Cerebellar cortex (tissue), 1 donor: ENCODE measurements around the gene SDR42E1.

Experiments
- DNase-seq: peaks from one replicate; pipeline ENCODE4 v3.0.0-alpha.2; 2015; ENCODE audit warnings: low spot score

The SDR42E1 gene

GRCh38 chr16:81940781-81941560 lies 70.3 kb downstream of the SDR42E1 start:
- DNase-seq: peak; percentile 24

GRCh38 chr16:81939164-81940056 lies 71.9 kb downstream of the SDR42E1 start:
- DNase-seq: no peak
